Left colon (tissue), 2 donors: ENCODE measurements around the gene KIF1B. TPM values are rescaled to one million over a fixed set of nuclear protein-coding genes. Genes with fewer than 3 reads are reported as not detected.
"Not testable (repeated sequence)": the region's sequence is repeated elsewhere in the genome, so short reads cannot be mapped to it uniquely, and the experiment has no call there.

ENCODE experiments used
- ATAC-seq: fragments of 200-7000 bp; cut with Tn5 transposase; one replicate; pipeline ENCODE4 v1.9.1; 2020; ENCODE audit warnings: mild to moderate bottlenecking, moderate library complexity
- DNase-seq, 2 donors: peaks; one replicate each; pipeline ENCODE4 v3.0.0-alpha.2; 2020
- intact Hi-C, 2 donors: fragments of 100-400 bp; cut with DNase I in 1 of 2; cut with micrococcal nuclease in 1 of 2; formaldehyde crosslinking; loops; one replicate each; pipeline versions ENCODE4 v1.11.2 to v1.14.0; 2022; cut with DNase I, micrococcal nuclease
- total RNA-seq, 2 donors: library from RNA; stranded (reverse); fragmentation: NEBNext Ultra II Directional; extraction: Animal tissue kit (Norgen Biotek cat#: 25700); gene quantifications; one replicate each; pipeline ENCODE4 v1.2.1, GENCODE V29; 2021
- donor health status: DM: no; HTN: no; CAD: no.
- donor health status: DM: yes; HTN: yes; CAD: no.

KIF1B gene
- total RNA-seq, 2 donors from 2014 or later = 44.6 to 45.3 TPM

DNA sequence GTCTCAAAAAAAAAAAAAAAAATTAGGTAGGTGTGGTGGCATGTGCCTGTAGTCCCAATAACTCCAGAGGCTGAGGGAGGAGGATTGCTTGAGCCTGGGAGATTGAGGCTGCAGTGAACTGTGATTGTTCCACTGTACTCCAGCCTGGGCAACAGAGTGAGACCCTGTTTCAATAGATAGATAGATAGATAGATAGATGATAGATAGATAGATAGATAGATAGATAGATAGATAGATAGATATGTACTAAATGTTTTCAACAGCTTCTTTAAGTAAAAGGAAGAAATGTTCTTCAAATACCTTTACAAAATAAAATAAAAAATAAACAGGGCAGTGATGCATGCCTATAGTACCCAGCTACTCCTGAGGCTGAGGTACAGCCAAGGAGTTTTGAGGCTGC lies 9.8 kb downstream of the KIF1B start:
- intact Hi-C loops = no loop called here
- ATAC-seq (no peak), DNase-seq (no peak)

GRCh38 chr1:10220657-10221056 lies 10.3 kb downstream of the KIF1B start:
- DNase-seq, ATAC-seq, intact Hi-C loops: not testable (repeated sequence)

GRCh38 chr1:10225573-10225972 lies 15.2 kb downstream of the KIF1B start:
- DNase-seq (no peak), ATAC-seq (no peak)
- intact Hi-C loops = no loop called here

DNA sequence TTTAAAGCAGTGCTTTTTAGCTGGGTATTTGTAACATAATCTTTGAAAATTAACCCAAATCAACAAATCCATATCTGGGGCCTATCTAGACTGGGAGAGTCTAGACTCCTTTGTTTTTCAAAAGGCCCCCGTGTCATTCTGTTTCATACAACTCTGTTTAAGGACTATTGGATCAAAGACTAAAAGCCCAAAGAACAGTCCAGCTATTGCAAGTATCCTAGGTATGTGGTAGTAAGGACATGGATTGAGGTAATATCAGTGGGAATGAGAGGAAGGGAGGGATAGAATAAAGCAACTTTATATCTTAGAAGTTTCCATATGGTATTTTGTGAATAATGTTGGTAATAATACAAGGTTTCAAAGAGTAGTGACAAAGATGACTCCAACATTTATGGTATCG lies 18.2 kb downstream of the KIF1B start:
- DNase-seq (no peak), ATAC-seq (no peak)
- intact Hi-C loops = no loop called here

DNA sequence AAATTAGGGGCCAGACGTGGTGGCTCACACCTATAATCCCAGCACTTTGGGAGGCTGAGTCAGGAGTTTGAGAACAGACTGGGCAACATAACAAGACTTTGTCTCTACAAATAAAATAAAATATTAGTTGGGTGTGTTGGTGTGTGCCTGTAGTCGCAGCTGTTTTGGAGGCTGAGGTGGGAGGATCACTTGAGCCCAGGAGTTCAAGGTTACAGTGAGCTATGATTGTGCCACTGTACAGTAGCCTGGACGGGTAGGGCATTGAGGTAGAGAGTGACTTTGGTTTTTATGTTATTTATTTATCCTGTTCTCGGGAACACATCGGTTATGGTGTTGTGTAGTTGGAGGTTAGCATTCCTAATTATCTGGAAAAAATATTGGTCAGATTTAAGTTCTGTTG lies 19.5 kb downstream of the KIF1B start:
- DNase-seq (no peak), ATAC-seq (peak; percentile 33)
- intact Hi-C loops = no loop called here

DNA sequence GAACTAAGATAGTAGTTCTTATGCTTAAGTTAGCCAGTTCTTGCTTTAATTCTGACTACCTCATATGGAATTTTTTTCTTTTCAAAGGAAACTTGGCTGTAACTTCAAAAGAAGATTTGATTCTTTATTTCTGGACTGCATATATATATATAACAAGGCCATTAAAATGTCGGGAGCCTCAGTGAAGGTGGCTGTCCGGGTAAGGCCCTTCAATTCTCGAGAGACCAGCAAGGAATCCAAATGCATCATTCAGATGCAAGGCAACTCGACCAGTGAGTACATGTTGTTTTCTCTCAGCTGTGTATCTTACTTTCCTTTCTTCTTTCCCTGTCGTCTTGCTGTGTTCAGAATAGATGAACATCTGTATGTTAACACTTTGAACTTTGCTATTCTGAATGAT lies 21.8 kb downstream of the KIF1B start:
- ATAC-seq (no peak), DNase-seq (no peak)
- intact Hi-C loops = no loop called here

GRCh38 chr1:10236405-10237156 lies 26.2 kb downstream of the KIF1B start:
- no peak for ATAC-seq
- intact Hi-C loops = no loop called here
- no peak for DNase-seq

DNA sequence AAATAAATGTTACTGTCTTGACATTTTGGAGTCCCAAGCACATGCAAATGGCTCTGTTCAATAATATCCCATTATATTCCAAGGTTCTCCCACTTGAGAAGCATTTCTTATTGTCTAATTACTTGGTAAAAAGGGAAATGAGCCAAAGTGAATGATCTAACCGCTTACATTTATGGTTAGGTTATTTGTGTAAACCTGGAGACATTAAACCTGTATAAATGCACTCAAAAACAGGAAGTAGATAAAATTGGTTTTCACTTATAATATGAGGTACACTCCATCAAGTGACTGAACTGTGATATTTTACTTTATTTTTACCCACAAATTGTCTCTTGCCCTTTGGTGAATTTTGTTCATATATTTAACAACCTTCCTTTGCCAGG lies 26.8 kb downstream of the KIF1B start:
- intact Hi-C loops = no loop called here
- no peak for ATAC-seq
- no peak for DNase-seq

DNA sequence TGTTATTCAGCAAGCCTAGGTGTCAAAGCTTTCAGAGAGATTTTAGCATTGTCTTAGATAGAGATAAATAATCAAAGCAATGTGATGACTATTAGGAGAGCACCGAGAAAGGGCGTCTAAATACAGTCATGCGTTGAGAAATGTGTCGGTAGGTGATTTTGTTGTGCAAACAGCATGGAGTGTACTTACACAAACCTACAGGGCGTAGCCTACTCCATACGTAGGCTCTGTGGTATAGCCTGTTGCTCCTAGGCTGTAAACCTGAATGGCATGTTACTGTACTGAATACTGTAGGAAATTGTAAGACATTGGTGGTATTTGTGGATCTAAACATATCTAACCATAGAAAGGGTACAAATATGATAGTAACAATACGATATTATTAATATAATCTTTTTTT lies 31.8 kb downstream of the KIF1B start:
- peak; percentile 94 for ATAC-seq
- no peak for DNase-seq

DNA sequence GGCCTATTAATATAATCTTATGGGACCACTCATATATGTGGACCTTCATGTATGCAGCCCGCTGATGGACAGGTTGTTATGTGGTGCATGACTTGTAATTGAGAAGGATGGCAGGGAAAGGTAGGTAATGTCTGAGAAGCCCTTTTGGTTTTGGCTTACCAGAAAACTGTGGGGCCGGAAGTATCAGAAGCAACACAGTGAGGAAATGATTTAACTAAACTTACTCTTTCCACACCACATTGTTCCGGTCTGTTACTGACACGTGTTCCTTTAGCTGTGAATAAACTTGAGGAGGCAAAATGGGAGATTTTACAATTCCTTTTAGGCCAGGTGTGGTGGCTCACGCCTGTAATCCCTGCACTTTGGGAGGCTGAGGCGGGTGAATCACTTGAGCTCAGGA lies 32.4 kb downstream of the KIF1B start:
- intact Hi-C loops = no loop called here
- no peak for ATAC-seq
- no peak for DNase-seq

More for the DNA sequence above, 31.8 kb downstream of the KIF1B start:
- intact Hi-C loops = no loop called here

GRCh38 chr1:10245674-10246073 lies 35.3 kb downstream of the KIF1B start:
- ATAC-seq = peak; percentile 73
- intact Hi-C loops = no loop called here
- no peak for DNase-seq

DNA sequence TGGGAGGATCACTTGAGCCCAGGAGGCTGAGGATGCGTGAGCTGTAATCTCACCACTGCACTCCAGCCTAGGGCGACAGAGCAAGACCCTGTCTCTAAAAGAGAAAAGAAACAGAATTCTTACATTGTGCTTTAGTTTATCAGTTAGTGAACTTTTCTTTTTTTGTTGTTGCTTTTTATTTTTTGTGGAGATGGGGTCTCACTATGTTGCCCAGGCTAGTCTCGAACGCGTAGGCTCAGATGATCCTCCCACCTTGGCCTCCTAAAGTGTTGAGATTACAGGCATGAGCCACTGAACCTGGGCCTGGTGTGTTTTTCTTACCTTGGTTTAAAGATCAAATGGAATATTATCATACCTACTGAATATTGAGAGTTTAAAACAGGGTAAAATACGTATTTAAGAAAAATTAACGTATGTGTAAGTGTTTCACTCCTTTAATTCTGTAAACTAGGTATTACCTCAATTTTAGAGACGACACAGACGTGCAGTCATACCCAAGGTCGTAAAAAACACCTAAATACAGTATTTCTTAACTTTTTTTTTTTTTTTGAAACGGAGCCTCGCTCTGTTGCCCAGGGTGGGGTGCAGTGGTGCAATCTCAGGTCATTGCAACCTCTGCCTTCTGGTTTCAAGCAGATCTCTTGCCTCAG lies 39.6 kb downstream of the KIF1B start:
- no peak for DNase-seq
- ATAC-seq = no peak
- intact Hi-C loops = no loop called here

GRCh38 chr1:10250663-10251062 lies 40.3 kb downstream of the KIF1B start:
- ATAC-seq (no peak), DNase-seq (no peak)
- intact Hi-C loops = no loop called here

DNA sequence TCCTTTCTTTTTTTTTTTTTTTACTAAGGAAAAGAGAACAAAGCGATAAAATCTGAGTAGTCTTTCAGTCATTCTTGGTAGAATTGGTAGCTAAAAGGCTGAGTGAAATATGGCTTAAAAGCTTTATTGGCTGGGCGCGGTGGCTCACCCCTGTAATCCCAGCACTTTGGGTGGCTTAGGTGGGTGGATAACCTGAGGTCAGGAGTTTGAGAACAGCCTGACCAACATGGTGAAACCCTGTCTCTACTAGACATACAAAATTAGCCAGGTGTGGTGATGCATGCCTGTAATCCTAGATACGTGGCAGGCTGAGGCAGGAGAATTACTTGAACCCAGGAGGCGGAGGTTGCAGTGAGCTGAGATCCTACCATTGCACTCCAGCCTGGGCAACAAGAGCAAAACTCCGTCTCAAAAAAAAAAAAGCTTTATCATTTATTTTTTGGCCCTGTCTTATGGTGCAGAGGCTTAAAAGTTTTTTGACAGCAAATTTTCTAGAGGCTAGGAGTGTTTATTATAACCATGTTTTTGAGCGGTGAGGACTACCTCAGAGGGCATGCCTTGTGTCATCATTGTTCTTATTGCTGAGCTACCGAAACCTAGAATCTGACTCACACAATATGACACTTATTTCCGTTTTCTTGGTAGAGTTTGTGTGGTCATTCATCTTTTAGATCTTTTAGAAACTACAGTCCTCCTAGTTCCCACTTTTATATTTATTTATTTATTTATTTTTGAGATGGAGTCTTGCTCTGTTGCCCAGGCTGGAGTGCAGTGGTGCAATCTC lies 41.1 kb downstream of the KIF1B start:
- ATAC-seq = peak; percentile 19
- DNase-seq, intact Hi-C loops: not testable (repeated sequence)

GRCh38 chr1:10252508-10252907 lies 42.1 kb downstream of the KIF1B start:
- no peak for DNase-seq
- intact Hi-C loops = no loop called here
- peak; percentile 79 for ATAC-seq

DNA sequence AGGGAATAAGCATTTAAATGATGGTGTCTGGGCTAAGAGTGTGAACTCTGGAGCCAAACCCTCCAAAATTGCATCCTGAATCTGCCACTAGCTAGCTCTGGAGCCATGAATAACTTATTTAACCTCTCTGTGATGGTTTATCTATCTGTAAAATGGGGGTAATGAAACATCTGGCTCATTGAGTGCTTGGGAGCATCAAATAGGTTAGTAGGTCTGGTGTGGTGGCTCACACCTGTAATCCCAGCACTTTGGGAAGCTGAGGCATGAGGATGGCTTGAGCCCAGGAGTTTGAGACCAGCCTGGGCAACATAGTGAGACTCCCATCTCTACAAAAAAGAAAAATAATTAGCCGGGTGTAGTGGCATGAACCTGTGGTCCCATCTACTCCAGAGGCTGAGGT lies 42.8 kb downstream of the KIF1B start:
- no peak for ATAC-seq
- DNase-seq = no peak
- intact Hi-C loops = no loop called here

DNA sequence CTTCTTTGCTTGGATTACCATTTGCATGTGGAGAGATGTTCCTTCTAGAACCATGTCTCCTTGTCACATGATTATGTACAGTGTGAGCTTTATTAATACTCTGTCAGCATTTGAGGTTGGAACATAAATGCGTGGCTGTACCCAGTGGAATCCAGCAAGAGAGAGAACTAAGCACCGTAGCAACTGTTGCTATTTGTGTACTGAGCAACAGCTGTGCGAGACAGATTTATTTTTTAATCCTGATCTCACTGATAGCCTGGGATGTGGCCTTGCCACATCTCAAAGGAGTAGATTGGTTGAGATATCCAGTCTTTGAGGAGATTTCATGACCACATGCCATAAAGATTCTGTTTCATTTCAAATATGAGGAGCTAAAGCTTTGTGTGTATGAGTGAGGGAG lies 43.4 kb downstream of the KIF1B start:
- no peak for DNase-seq
- ATAC-seq = peak; percentile 44
- intact Hi-C loops = no loop called here

DNA sequence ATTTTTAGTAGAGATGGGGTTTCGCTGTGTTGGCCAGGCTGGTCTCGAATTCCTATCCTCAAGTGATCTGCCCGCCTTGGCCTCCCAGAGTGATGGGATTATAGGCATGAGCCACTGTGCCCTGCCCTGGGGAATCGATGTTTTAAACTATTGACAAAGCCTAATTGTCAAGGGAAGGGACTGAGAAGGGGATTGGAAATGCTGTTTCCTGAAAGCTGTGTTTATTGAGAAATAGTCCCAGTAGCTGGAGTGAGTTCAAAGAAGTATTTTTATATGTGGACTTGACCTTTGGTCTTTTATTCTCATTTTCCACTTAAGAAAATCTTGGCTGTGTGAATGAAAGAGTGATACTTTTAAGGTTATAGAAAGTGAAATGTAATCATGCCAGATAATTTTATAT lies 47.5 kb downstream of the KIF1B start:
- ATAC-seq = peak; percentile 75
- intact Hi-C loops = no loop called here

GRCh38 chr1:10259547-10259946 lies 49.2 kb downstream of the KIF1B start:
- intact Hi-C loops, ATAC-seq, DNase-seq: not testable (repeated sequence)

More for the DNA sequence above, 47.5 kb downstream of the KIF1B start:
- DNase-seq = no peak
